HG03060 (cell line): ENCODE measurements around the gene CRYGS.
"Not testable (repeated sequence)": the region's sequence is repeated elsewhere in the genome, so short reads cannot be mapped to it uniquely, and the experiment has no call there.

Experiments
- ATAC-seq: cut with Tn5 transposase; IDR thresholded peaks from one replicate; pipeline ENCODE4 v1.9.1; 2021; ENCODE audit warnings: low read depth, moderate number of reproducible peaks; ENCODE audit not compliant: unreplicated experiment

CRYGS gene

DNA sequence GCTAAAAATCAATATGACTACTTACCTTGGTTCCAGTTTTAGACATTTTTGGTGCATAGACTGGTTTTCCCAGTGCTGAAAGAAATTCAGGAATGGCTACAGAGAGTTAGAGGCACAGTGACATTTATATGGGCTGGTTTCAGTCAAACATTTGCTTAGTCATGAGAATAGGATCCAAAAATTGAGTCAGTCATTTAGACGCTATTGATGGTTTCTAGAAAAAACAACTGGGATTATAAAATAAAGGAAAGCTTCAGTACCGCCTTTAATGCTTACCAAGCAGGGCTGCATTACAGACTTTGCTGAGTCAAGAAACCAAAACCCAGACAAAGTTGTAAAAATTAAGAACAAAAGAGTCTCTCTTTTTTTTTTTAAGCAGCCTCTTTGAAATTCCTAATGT is at the start of gene CRYGS:
TSS of gene CRYGS (minus strand) at position 100 of the 400 bp plus-strand sequence. CDS start at position 46, 54 bp downstream.
- ATAC-seq: no peak

DNA sequence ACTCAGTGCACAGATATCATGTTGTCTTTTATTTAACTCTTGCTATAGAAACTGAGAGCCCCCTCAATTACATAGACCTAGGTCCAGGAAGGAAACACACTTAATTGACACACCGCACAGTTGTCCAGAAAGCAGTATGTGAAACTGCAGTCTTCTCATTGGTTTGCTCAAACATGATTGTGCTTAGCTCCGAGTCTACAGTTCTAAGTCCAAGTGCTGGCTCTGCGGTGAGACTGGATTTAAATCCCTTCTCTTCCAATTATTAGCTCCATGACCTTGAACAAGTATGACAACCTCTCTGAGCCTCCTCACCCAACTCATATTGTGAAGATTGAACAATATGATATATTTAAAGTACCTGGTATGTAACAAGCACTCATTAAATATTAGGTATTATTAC is 49.7 kb upstream of the CRYGS start:
- ATAC-seq: no peak

DNA sequence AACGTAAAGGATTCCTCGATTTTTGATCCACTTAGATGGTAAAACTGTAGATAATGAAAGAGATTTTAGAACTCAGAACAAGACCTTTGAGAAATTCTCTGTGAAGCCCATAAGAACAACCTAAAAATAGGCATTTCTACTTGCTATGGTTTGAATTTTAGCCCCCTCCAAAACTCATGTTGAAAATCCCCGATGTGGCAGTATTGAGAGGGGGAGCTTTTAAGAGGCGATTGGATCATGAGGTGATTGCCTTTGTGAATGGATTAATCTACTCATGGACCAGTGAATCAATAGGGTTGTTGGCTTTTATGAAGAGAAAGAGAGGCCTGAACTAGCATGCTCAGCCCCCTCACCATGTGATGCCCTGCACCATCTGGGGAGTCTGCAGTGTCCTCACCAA is 48.5 kb upstream of the CRYGS start:
- ATAC-seq: no peak

DNA sequence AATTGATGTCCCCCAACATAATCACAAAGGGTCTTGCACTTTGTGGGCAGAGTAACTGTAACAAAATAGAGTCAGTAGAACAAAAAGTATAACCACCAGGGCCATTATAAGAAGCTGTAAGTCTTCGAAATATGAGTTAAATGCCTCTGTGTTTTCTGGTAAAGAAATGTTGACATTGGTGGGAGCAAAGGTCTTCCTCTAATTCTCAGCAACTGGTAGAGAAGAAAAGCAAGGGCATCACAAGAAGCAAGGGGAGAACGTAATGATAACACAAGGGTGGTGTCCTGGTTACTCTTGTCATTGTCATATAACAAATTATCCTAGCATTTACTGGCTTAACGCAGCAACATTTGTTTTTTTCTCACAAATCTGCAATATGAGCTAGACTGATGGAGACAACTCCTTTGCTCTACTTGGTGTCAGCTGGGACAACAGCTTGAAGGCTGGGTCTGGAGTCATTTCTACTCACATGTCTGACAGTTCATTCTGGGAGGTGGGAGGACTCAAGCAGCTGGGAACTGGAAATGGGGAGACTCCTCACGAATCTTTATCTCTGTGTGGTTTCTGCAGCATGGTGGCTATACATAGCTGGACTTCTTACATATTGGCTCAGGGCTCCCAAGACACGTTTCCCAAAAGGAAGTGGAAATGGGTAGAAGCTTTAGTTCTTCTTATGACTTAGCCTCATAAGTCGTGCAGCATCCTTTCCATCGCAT is 46.6 kb upstream of the CRYGS start:
- no peak for ATAC-seq

DNA sequence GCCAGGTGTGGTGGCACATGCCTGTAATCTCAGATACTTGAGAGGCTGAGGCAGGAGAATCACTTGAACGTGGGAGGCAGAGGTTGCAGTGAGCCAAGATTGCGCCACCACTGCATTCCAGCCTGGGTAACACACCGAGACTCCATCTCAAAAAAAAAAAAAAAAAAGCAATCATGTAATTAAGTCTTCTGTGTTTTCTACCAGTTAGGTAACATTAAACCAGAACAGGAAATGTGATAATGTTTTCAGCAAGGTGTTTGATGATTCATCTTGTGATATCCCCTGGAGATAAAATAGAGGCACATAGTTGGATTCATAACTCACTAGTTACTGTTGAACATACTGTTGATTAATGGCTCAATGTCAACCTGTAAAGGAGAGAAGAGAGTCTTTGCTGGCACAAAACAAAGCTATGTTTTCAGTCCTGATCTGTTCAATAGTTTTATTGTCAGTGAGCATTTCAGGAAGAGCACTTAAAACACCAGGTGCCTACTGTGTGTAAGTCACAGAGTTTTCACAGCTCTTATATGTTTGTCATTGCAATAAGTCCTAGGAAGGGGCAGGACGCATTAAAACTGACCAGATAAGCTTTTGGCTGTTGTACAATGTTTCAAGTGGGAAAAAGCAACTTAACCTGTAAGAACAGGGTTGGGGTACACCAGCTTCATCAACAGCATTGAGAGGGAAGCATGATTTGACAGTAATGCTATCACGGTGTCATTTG is 45.8 kb upstream of the CRYGS start:
- ATAC-seq: no peak

DNA sequence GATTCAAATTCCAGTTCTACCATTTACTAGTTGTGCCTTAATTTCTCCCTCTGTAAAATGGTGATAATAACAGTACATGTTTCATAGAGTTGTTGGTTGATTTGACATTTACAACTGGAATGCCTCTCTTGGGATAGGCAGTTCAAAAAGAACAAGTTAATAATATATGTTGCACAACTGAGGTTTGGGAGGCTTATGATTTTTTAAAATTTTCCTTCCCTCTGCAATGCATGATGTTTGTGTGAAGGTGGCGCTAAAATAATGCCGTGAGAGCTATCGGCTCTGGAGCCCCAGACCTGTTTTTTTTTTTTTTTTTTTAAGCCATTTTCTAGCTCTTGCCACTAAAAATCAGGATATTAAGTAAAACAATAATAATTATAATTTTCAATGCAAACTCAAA is 44.9 kb upstream of the CRYGS start:
- no peak for ATAC-seq

DNA sequence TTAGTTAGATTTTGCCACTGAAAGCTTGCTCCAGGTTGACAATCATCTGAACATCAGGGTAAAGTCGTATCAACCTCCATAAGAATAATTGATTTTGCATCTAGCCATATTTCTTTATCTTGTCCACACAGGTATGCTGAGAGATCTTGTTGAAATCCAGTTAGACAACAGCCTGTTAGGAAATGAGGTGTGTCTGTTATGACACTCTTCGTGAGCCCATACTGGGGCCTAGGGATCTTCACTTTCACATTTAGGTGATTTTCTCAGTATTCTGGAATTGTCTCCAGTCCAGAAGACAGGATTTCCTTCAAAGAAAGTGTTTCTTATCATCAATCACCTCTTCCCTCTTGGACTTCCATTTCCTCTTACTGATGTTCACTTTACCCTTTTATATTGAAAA is 44.5 kb upstream of the CRYGS start:
- no peak for ATAC-seq

DNA sequence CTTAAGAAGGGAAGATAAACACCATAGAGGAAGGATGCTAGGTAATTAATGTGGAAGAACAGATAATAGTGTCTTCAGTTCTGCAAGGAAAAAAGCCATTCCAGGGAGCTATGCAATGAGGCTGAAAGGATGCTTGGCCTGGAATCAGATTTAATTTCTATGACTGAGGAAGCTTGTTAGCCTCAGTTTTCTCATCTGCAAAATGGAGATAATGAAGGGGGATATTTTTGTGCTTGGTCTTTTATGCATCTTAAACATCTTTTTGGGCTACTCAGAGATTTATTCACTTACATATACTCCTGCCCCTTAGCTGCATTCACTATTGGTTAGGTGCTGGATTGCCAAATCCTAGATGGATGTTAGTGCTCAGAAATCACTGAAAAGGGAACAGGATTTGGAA is 43.0 kb upstream of the CRYGS start:
- no peak for ATAC-seq

DNA sequence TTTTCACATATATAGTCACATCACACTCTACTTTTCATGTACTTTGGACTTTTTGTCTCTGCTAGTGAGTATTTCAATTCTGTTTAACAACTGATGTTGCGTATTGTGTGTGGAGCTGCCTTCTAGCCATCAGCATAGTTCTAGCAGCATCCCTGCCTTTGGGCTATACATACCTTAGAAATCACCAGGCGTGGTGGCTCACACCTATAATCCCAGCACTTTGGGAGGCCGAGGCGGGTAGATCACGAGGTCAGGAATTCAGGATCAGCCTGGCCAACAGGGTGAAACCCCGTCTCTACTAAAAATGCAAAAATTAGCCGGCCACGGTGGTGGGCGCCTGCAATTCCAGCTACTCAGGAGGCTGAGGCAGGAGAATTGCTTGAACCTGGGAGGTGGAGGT is 42.1 kb upstream of the CRYGS start:
- not testable (repeated sequence) for ATAC-seq

DNA sequence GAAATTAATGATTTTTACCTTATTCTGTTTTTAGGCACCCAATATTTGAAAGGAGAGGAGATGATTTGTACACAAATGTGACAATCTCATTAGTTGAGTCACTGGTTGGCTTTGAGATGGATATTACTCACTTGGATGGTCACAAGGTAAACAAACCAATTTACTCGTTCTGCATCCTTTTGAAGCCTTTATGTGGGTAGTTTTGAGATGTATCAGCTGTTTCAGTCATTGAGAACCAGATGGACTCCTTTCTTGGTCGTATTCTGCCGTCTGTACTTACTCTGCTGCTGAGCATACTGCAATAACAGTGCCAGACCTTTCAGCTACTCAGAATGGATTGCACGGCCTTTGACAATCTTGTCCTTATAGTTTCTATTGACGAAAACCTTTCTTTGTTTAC is 39.7 kb upstream of the CRYGS start:
- no peak for ATAC-seq

DNA sequence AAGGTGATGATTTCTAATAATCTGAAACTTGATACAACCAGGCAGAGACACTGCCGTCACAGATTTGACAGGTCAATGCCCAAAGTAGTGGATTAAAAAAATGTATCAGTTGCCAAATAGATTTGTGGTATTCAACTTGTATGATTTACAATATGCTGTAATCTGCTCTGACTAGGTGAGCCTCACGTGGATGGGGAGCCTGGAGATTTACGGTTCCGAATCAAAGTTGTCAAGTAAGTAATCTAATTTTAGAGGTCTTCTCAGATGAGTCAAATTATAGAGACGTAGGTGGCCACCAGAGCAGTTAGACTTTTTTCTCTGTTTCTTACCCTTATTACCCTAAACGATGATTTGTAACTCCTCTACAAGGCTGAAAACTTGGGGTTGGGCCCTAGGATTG is 38.4 kb upstream of the CRYGS start:
- no peak for ATAC-seq

DNA sequence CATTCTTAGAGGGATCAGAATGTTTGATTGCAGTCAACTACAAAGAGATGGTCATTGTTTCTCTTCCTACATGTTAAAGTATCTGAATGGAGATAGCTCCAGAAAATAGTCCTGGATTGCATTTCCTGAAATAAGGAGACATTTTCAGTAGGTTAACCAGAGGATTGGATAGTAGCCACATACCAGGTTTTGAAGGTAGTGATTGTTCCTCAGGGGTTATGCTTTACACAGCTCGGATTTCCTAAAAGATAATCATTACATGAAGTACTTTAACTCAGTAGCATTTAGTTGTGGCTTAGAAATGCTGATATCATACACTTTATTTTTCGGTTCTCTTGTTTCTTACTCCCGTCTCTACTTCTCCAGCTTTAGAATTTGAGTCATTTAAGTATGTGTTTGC is 36.6 kb upstream of the CRYGS start:
- ATAC-seq: no peak

DNA sequence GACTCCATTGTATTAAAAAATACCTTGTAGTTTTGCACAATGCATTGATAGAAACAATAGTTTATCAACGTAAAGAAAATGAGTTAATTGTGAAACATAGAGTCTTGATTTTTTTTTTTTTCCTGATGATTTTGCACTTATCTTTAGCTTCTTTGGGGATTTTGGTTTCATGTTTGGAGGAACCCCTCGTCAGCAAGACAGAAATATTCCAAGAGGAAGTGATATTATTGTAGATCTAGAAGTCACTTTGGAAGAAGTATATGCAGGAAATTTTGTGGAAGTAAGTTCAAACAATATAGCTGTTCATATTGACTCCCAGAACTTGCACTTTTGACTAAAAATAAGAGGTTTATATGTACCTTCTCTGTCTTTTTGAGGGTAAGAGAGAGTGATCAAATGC is 33.3 kb upstream of the CRYGS start:
- ATAC-seq: no peak

DNA sequence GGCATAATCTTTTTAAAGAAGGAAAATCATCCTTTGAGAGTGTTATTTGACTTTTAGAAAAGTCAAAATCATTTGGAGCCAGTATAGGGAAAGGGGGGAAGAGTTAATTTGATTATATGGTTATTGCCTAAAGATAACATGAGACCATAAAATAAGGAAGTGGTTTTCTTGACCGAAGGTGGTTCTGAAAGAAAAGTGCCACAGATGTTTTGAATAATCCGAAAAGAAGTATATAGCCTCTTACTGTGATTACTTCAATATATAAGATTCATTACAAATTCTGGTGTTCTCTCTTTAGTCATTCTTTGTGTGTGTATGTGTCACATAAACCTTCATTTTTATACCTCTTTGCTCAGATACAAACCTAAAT is 27.4 kb upstream of the CRYGS start:
- ATAC-seq: no peak

DNA sequence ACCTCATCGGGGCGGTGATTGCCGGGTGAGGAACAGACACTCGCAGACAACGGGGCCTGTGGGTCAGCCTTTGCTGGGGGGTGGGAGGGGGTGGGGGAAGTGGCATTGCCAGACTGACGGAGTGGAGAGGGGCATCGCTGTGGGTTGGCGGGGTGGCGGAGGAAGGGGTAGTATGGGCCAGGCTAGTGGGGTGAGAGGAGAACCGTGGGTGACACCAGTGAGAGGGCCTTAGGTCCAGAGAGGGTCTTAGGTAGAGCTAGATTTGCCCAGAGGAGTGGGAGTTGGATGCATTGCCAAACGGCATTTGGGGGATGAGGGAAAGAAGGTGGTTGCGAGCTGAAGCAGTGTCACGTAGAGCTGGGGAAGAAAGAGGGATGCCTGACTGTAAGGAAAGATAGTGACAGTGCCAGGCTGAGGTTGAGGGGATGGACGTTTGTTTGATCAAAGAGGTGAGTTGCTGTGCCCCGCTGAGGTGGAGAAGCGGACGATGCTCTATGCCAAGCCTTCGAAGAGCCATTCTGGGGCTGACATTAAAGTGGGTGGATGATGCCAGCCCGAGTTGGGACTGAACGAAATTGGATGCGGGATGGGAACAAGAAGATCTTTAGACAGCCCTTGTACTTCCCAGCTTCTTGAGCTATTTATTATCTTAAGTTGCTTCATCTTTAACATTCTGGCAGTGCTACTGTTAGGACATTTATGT is 26.9 kb upstream of the CRYGS start:
- ATAC-seq: no peak

DNA sequence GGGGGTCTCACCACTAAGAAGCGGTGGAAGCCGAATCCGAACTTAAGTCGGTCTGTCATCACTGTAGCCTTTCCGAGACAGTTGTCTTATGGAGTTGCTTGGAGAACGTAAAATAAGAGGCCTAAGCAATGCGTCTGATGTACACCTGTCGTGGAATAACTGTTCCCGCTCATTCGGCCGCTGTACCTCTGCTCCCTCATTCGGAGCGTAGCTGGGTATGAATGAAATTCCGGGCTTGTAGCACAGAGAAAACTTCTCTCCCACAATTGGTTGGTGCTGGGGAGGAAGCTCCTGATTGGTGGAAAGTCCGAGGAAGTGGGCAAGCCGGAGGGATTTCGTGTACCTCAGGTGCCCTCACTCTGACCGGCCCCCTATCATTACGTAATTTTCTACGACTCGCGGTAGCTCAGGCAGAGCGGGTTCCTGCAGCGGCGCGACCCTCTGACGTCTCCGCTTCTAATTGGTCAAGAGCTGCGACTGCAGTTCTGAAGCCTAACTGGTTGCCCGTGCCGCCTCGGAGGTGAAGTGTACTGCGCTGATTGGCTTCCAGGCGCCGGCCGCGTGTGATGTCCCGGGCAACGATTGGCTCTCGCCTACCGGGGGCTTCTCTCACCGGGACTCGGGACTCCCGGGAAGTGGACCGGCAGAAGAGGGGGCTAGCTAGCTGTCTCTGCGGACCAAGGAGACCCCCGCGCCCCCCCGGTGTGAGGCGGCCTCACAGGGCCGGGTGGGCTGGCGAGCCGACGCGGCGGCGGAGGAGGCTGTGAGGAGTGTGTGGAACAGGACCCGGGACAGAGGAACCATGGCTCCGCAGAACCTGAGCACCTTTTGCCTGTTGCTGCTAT is 26.1 kb upstream of the CRYGS start, which contains the start of gene DNAJB11:
TSS of gene DNAJB11 (plus strand) at position 625 of the 845 bp plus-strand sequence. CDS start at position 803, 178 bp downstream.
- ATAC-seq: peak; percentile 87

DNA sequence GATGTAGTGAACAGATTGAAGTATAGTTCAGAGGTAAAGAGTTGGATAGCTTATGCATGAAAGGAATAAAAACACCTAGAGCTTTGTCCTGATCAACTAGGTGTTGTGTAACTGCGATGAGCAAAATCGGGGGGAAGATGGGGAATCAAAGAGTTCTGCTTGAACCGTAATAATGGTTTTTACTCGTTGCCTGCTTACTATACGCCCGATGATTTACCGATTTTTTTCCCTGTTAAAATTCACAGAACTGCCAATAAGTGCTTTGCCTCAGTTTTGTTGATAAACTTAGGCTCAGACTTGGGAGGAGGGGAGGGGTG is 25.6 kb upstream of the CRYGS start:
- ATAC-seq: no peak

DNA sequence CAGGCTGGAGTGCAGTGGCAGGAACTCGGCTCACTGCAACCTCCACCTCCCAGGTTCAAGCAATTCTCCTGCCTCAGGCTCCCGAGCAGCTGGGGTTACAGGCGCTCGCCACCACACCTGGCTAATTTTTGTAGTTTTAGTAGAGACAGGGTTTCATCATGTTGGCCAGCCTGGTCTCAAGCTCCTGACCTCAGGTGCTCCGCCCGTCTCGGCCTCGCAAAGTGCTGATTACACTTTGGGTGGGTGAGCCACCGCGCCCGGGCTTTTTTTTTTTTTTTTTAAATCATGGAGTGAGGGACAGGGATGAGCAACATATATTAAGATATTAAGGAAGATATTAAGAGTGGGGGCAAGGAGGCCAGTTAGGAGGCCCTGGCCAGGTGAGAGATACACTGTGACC is 25.2 kb upstream of the CRYGS start:
- not testable (repeated sequence) for ATAC-seq

DNA sequence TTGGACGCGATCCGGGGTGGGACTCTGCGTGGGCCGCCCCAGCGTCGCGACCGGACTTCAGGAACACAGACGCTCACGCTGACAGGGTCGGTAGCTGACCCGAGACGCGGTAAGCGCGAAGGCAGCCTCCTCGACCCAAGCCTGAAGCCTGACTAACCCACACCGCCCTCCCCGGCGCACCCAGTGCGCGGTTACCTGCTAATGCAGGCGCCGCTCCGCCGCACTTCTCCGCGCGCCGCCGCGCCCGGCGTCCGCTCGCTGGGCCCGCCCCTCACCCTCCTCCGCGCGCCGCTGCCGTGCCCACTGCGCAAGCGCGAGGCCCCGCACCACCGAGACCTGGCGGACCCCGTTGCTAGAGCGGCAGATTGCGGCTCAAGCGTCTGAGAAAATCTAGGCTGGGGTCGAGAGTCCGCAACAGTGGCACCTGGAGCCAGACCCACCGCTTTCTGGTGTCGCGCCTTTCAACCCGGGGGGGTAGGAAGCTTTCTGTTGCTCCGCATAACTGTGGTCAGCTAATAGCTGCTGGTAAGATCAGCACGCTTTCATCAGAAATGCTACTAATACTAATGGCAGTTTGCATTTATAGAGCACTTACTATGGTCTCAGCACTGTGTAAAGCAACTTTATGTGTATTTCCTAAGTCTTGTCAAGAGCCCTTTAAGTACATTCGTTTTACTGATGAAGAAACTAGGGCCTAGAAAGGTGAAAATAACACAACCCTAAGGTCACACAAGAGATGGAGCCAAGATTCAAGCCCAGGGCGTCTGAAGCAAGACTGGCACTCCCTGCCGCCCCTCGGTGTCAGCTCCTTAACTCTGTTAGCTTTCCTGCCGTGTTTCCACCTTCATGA is 23.1 kb upstream of the CRYGS start, which contains the start of gene TBCCD1:
TSS of gene TBCCD1 (minus strand) at position 268 of the 850 bp plus-strand sequence. CDS start 3,010 bp downstream, outside the sequence.
- ATAC-seq: peak; percentile 26

DNA sequence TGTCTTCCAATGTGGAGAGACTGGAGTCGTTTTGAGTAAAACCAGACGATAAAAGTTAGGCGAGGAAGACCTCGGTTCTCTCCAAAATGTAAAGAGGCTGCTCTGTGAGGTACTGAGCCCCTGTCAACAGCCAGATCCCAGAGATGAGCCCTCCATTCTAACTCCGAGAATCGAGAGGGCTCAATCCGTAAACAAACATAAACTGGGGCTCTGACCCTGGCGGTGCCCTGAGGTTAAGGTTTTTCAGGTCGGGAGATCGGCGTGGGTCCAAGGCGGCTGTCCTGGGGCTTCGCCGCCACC is 22.5 kb upstream of the CRYGS start:
- ATAC-seq: no peak
